HG03060 (cell line): ENCODE data around the gene PSMD3.

Experiments
- ATAC-seq: cut with Tn5 transposase; IDR thresholded peaks from one replicate; pipeline ENCODE4 v1.9.1; 2021; ENCODE audit warnings: low read depth, moderate number of reproducible peaks; ENCODE audit not compliant: unreplicated experiment

Gene PSMD3

DNA sequence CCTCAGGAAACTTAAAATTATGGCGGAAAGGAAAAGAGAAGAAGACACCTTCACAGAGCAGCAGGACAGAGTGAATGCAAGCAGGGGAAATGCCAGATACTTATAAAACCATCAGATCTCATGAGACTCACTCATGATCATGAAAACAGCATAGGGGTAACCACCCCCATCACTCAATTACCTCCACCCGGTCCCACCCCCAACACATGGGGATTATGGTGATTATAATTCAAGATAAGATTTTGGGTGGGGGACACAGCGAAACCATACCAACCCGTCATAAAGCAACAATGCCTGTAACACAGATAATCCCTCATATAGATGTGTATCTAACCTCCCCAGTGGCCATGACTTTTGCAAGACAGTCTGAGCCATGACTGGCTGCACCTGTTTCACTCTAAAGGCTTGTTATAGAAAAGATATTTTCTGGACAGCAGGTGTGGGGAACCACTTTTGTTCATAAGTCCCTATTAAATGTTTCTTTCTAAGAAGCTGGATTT, 24.8 kb upstream of the PSMD3 start:
- no peak for ATAC-seq

DNA sequence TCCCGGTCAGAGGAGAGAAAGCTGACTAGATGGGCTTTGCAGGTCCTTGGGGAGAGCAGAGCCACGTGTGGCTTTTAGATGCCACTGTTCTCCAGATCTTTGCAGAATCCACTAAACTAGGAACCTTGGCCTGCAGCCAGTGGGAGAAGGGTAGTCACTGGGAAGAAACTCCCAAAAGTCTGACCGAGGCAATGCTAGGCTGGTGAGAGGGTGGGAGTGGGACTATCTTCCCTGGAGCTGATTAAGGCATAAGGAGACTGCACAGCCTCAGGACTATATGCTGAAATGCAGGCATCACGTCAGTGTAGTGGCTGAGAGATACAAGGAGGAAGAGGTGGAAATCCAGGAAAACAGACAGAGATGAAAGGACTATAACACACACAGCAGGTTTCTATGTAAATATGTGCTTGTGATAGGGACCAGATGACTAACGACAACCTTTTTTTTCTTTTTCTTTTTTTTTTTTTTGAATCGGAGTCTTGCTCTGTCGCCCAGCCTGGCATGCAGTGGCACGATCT, 20.0 kb upstream of the PSMD3 start:
- ATAC-seq = no peak

DNA sequence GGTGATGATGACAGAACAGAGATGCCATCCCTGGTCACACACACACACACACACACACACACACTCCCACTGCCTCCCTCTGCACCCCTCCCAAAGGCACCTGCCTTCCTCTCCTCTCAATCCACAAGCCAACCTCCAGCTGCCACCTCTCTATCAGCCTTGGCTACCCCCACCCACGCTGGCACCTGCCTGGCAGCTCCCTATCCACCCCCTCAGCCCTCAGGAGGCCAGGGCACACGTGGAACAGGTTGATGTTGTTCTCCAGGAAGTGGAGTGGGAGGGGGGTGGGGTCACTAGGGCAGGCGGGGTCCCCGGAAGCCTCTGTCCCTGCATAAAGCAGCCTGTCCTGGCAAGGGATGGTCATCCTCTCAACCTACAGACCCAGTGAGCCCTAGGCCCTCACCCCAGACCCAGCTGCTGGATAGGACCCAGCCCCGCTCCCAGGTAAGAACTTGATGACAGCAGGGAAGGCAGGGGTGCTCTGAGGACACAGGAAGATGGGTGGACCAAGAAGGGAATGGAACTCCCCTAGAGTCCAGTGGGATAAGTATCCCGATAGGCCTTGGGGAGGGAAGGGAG, 17.9 kb upstream of the PSMD3 start, which contains the start of gene GSDMA:
Gene GSDMA, plus strand, starts transcription at position 363 of the 579 bp plus-strand sequence. CDS start 2,684 bp downstream, outside the sequence.
- ATAC-seq = no peak

DNA sequence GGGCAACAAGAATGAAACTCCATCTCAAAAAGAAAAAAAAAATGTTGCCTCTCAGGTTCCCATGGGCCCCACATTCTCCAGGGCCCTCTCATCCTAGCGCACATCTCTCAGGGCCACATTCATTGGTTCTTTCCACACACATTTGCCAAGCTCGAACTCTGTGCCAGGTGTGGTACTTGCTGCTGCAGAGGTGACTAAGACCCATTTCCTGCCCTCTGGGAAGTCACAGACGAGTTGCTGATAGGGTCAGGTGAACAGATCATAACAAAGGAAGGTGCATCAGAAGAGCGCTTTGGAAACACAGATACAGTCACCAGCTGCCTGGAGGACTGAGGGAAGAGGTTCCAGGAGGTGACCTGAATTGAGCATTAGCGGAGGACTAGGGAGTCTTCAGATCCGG, 16.8 kb upstream of the PSMD3 start:
- ATAC-seq = no peak

DNA sequence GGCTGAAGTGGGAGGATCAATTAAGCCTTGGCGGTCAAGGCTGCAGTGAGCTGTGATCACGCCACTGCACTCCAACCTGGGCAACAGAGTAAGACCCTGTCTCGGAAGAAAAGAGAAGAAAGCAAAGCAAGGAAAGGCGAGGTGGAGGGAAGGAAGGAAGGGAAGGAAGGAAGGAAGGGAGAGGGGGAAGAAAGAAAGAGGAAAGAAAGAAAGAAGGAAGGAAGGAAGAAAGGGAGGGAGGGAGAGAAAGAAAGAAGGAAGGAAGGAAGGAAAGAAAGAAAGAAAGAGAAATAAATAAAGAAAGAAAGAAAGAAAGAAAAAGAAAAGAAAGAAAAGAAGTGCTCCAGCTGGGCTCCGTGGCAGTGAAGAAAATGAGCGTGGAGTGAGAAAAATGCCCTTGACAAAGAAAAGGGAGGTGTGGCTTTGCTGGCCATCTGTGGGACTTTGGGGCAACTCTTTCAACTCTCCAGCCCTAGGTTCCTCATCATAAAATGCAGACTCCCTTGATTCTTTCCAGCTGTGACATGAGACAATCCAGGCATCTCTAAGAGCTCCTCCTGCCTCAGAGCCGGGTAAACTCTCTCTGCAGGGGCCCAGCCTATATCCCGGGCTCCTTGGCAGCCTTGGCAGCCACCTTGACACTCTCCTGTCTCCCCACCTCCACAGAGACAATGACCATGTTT, 15.4 kb upstream of the PSMD3 start:
- no peak for ATAC-seq

DNA sequence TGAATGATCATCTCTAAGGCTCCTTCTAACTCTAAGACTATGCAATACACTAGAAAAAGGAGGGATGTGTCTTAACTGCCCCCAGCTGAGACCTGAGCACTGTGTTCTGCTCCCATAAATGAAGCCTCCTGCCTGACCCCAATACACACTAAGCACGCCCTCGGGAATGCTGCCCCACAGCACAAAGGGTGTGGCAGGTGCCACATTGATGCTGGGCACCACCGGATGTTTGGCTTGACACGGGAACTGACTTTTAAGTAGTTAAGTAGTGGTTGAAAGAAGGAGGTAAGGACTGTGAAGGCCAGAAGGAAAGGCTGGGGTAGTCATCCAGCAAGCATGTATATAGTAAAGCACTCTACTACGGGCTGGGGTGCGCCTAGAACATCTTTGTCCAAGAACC, 13.8 kb upstream of the PSMD3 start:
- no peak for ATAC-seq

DNA sequence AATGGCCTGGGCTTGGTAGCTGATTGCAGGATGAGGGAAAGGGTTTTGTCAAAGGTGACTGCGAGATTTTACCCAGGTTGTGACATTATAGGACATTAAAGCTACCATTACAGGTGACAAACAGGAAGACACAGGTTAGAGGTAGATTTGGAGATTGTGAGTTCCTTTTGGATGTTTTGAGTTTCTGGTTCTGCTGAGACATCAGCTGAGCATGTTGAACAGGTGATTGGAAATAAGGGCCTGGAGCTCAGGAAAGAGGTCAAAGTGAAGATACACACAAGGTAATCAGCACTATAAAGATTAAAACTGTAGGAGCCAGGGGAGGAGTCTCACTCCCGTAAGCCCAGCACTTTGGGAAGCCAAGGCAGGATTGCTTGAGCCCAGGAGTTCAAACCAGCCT, 11.8 kb upstream of the PSMD3 start:
- no peak for ATAC-seq

DNA sequence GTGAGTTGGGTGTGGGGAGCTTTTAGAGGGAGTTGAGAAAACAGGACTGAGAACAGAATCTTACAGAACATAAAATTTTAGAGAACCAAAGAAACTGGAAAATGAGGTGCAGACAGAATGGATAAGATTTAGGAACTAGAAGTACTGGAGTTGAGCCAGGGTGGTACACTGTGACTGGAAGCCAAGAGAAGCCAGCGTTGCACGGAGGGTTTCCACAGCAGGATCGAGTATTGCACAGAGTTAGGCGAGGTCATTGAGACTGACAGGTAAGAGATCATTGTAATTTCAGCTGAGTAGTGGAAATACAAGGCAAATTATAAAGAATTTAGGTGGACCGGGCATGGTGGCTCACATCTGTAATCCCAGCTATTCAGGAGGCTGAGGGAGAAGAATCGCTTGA, 11.2 kb upstream of the PSMD3 start:
- no peak for ATAC-seq

DNA sequence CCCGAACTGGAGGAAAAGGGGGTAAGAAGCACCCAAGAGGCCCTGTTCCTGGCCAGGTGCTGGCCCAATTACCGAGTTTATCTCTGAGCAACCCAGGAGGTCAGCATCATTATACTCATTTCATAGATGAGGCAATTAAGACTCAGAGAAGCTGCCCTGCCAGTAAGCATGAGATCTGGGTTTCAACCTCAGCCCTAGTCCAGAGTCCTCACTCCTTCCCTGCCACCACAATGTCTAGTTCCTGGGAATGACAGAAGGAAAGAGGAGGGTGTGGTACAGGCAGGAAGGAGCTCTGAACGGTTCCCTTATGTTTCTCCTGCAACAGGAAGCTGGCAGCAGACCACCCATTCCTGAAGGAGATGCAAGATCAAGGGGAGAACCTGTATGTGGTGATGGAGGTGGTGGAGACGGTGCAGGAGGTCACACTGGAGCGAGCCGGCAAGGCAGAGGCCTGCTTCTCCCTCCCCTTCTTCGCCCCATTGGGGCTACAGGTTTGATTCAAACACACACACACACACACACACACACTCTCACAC, 10.4 kb upstream of the PSMD3 start:
- no peak for ATAC-seq

DNA sequence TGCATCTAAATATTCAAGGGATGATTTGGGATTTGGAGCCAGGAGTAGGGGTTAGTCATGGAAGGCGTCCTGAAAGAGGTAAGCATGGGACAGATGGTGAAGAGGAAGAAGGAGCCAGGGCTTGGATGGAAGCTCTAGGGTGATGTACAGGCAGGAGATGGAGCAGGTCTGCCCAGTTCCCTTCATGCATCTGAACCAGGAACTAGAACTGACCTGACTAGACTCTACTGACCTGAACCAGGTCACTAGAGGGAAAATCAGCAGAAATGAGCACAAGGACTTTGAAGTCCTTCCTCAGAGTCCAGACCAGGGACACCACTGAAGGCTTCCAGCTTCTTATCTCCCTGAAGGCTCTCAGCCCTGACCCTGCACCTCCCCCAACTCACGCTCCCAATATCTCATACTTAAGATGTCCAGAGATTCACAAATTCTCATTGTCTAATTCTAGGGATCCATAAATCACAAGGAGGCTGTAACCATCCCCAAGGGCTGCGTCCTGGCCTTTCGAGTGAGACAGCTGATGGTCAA, 9.5 kb upstream of the PSMD3 start:
- no peak for ATAC-seq

DNA sequence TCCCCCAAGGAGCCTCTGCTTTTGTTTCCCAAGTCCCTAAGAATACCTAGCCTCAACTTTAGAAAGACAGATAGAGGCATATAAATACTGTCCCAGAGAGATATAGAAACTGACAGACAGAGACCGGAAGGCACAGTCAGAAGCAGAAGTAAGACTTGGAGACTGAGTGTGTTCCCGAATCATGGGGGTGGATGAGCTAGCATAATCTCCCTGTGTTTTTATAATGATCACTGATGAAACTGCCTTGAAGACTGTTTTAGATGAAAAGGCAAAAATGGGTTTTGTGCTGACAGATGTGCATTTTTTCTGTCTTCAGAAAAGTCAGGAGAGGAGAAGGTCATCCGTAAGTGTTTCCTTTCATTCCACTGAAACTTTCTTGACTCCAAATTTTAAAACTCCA, 8.3 kb upstream of the PSMD3 start:
- no peak for ATAC-seq

DNA sequence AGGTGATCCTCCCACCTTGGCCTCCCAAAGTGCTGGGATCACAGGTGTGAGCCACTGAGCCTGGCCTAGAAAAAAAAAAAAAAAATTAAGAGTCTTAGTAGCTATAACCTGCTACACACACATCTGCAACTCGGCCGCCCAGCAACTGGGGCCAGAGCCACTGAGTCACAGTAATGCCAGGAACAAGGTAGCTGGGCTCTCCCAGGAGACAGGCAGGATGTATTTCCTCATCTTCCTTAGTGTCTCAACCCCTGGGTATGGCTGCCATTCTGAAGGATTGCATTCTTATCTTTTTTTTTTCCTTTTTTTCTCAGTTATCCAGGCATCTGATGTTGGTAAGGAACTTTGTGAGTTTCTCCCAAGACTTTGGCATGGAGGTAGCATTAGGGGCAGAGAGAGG, 7.1 kb upstream of the PSMD3 start:
- no peak for ATAC-seq

DNA sequence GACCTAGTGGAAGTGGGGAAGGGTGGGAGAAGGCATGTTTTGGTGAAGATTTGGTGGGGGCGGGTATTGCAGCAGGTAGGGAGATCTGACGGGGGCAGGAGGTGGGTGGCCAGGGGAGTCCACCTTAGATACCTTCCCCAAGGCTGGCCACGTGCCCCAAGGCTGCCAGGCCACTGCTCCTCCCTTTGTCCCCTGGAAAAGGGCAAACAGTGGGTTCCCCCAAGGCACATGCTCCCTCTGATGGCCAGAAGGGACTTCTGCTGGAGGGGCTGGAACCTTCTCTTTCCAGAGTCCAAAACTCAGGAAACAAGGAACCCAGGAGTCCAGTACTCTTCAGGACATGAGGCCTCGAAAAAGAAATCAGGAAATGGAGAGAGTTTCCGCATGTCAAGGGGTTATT, 6.2 kb upstream of the PSMD3 start:
- no peak for ATAC-seq

DNA sequence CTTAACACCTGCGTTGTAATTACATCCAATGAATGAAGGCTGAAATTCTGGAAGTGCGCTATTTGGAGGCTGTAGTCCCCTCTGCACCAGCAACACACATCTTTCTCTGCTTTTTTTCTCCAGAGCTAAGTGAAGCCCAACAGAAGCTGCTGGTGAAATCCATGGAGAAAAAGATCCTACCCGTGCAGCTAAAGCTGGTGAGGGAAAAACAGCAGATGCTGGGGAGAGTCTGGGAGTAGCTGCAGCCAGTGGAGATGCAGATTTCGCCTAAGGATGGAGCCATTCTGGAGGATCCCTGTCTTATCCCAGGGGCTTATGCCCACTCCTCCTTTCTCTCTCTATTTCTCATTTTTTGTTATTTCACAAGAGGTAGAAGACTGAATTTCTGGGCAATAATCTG, 4.8 kb upstream of the PSMD3 start:
- ATAC-seq = no peak

DNA sequence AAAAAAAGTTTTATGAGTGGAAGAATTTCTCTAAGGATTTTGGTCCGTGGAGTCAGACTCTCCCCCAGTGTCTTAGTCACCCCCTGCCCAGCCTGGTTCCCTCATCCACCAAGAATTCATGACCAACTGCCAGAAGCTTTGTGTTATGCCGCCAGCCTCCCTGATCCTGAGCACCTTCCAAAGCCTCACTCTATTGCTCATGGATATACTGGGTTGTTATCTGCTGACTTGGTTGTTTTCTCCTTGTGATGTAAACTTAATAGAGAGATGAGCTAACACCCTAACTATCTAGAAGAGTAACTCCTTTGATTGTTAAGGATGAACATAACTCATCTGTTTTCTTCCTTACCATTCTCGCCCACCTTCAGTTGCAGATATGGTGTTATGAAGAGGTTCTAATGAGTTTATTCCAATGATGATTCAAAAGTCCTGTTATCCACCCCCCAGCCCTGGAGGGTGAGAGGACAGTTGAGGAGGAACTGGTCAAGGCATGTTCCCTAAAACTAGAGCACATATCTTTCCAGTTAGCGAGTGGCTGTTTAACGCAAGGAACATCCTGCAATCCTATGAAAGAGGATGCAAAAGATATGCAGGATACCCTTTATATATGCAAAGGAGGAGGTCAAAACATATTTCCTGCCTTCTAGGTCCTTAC, 1.5 kb upstream of the PSMD3 start:
- no peak for ATAC-seq

DNA sequence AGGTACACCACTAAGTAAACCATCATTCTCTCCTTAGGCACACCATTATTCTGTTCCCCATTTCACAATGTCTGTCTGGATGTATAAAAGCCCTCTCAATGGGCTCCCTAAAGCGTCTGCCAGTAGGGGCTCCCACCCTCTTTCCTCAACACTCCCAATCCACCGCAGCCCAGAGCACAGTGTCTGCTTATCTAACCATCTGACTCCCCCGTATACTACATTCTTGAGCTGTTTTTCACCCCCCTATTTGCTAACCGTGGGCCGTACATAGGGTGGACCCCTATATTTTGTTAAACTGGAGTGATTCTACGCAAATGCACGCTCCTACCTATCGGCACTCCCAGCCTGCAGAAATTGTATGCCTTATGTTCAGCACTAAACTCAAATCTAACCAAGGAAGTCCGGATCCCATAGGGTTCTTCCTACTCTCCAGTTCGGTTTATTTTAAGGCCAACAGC, 685 bp upstream of the PSMD3 start:
- ATAC-seq = no peak

DNA sequence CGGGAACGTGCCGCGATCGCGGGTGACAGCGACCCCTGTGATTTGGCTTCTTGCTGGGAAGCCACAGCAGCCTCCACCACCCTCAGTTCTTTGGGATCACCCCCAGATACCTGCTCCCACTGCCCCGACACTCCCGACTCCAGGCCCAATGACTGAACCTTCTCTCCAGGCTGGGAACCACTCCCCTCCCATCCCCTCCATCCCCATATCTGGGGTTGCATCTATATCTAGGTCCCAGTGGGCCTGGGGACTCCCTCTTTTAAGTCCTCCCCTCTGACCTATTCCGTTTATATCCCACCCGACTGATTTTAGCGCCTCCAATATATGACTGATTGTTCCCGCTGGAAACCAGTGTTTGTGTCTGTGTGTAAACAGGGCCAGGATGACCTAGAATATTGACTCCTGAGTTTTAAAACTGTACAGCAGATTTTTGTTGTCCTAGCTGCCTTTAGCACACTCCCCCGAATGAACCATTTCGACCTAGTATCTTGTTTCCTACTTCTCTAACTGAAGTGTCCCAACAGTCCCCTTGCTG, 667 bp downstream of the PSMD3 start:
- no peak for ATAC-seq

DNA sequence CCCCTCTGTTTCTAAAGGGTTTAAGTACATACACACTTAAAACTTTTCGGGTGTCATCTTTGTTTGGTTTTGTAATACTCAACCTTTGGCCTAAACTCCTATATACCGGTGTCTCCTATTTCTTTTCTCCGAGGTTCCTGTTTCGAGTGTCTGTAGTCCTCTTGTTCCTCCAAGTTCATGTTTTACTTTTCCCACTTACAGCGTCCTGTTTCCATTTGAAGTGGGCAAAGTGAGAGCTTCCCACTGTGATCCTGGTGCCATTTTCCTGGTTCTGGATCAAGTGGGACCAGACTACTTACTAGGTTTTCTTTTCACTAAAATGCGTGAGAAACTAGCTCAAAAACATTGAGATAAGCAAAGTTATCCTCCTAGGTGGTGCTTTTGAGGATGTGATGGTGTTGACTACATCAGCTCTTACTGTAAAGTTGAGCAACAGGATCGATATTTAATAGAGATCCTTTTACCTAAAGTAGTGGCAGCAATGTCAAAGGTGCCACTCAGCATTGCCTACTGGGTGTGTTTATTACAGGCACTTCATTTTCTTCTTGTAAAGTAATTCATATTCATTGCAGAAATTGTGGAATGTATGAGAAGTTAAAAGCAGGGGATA, 1.3 kb downstream of the PSMD3 start:
- ATAC-seq = no peak

DNA sequence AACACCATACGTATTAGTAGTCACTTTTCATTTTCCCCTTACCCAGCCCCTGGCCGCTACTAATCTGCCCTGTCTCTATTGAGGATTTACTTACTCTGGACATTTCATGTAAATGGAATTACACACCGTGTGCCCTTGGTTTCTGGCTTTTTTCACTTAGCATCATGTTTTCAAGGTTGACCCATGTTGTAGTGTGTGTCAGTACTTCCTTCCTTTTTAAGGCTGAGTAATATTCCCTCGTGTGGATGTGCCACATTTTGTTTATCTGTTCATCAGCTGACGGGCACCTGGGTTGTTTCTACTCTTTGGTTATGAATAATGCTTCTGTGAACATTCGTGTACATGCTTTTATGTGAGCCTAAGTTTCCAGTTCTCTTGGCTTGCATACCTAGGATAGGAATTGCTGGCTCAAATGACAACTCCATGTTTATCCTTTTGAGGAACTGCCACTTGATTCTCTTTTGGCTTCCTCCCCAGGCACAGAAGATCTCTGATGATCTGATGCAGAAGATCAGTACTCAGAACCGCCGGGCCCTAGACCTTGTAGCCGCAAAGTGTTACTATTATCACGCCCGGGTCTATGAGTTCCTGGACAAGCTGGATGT, 7.7 kb downstream of the PSMD3 start:
- ATAC-seq = no peak

DNA sequence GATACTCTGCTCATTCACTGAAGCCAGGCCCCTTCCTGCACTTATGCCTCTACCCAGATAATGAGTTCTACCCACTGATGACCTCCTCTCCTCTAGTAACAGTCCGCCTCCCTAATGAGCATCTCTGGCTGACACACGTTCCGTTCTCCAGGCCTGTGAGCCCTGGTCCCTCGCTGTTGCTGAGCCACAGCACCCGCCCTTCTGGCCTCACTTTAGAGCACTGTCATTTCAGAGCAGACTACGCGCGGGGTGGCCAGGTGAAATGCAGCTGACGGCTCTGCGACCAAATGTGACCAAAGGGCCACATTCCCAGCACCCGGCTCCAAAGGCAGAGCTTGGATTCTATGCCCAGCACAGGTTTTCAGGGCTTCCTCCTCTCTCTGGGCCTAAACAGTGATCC, 13.8 kb downstream of the PSMD3 start:
- no peak for ATAC-seq
